ENCODE results near the gene LYPD6B.

LYPD6B gene

DNA sequence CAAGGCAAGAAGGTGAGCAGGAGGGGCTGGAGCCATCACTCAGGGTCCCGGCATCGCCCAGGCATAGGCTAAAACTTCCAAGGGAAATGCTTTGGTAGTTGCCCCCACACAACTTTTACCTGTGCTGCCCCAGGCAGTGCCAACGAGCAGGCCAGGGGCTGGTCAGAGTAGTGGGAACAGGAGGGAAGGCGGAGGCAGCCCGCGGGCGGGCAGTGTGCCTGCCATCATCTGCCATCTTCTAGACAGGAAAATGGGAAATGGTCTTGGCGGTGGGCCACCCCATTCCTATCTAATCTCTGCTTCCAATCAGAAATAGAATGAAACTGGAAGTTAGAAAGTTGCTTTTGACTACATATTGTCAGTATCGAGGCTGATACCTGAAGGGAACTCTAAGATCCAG is 26.0 kb upstream of the LYPD6B start:
- no peak for DNase-seq (ENCODE audit: low spot score)

DNA sequence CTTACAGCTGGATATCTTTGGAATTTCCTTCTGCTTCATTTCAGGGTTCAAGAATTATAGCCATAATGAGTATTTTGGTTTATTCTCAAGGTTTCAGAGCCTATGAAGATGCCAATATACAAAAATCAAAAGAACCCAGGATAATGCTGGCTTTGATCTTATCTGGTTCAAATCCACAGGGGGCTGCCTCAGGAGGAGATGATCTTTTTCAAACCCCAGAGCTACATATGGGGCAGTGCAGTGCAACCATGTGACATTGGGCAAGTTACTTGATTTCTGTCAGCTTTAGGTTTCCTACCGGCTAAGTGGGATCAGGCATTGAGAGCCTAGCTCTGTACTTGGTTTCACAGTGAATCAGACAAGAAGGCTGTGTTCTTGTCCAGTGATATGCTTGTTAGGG is 23.0 kb upstream of the LYPD6B start:
- no peak for DNase-seq (ENCODE audit: low spot score)

DNA sequence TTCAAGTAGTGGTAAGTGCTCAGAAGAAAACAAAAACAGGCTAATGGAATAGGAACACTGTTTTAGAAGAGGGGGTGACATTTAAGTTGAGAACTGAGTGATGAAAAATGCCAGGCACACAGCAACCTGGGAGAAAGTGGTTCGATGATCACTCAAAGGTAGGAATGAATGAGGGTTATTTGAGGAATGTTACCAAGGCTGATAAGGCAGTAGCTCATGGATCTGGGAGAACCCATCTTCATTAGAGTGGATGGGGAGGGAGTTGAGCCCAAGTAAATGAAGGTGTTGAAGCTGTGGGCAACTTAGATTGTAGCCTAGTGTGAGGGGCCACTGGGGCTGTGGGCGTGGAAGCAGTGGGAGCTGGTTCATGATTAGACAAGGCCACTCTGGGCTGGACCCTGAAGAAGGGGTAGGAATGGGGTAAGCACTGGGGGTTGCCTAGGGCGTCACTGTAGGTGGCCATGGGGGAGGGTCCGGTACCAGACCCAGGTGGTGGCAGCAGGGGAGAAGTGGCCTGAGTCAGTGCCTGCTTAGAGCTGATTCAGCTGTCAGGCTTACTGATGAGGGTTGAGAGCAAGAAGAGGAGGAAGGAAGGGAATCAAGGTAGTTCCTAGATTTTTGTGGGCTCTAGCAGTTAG is 22.5 kb upstream of the LYPD6B start:
- DNase-seq (ENCODE audit: low spot score) = no peak

DNA sequence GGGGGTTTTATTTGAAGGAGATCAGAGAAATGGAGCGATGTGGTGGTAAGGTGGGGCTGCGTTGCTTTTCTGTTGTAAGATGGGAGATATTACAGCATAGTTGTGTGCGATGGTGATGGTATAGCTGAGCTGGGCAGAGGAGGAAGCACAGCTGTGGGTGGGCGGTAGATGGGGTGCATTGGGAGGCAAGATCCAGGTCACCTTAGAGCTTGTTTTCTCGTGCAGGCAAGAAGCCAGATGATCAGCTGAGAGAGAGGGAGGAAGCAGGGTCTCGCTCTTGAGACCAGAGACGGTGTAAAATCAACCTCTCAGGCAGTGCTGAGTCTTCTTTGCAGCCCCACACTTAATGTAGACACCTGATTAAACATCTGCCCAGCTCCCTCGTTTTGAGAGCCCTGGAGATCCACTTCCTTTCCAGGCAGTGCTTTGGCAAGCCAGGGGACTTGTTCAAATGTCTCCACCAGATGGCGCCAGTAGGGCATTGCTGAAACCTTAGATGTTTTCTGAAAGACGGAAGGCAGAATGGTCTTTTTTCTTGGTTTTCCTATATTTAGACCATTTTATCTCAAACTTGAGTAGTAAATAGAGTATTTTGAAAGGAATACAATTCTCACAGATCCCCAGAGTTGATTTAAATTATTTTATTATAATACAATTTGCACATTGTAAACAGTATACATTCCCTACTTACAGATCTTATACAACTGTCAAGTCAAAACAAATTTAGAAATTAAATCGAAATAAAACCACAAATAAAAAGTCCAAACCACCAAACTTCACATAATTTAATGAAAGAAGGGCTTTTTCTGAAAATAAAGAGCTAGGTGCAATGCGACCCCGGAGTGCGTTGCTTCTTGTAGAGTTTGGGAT is 21.1 kb upstream of the LYPD6B start:
- DNase-seq (ENCODE audit: low spot score) = peak; percentile 84

DNA sequence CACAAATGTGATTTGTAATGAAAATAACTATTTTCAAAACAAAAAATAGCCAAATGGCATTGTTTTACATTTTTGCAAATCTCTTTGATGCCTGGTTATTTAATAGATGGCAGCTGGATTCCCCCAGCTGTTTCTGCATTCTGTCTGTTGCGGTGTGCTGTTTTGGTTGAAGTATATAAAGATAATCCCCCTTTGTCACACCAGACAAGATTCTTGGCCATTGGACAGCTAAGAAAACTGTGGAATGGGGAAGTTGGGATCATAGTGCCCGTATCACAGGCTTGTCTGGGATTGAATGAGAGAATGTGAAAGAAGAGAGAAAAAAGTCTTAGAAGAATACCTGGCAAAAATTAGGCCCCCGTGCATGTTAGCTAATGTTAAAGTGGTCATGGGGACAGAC is 19.5 kb upstream of the LYPD6B start:
- DNase-seq (ENCODE audit: low spot score) = no peak

DNA sequence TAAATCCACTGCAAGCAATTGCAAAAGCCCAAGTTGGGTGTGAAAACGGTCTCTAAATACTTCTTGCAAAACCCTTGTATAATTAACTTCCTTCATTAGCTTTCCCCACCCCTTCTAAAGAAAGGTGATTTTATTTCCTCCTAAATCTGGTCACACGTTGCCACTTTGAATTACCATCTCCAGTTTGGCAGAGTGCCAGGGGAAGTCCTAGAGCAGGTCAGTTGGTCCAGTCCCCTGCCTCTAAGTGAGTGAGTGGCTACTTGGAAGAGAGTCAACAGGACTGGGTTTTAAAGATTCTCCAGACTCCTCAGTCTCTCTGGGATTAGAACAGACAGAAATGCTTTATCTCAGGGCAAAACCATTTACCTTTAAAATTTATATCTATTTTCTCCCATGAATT is 18.7 kb upstream of the LYPD6B start:
- no peak for DNase-seq (ENCODE audit: low spot score)

DNA sequence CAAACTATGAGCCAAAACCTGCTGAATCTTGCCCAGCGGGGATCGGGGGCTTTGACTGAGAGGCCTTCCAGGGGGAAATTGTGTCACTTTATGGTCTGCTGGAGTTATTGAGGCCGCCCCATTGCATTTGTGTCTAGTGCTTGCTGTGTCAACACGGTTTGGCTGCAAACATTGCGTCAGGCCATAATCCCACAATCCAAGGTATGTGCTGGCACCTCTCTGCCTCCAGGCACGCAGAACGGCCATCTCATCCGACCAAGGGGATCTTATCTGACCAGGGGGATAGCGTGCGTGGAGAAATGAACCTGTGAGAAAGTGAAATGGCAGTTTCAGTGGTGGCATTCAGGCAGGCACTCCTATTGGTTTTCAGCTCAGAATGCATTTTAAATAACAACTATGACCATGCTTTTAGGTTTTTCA is 18.1 kb upstream of the LYPD6B start:
- no peak for DNase-seq (ENCODE audit: low spot score)

DNA sequence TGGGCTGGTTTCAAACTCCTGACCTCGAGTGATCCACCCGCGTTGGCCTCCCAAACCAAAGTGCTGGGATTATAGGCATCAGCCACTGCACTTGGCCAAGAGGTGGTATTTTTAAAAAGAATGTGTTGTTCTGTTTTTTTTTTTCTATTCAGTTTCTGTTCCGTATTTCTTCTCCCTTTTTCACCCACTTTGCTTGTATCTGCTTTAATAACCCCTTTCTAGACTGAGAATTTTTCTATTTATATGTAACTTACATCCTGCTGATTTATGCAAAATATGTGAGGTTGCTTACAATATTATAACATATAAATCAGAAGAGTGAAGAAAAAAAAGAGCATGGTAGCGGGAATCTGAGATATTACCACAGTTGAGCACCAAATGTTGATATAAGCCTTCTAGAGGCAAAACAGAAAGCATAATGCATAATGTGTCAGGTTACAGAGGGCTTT is 17.2 kb upstream of the LYPD6B start:
- DNase-seq (ENCODE audit: low spot score) = no peak

DNA sequence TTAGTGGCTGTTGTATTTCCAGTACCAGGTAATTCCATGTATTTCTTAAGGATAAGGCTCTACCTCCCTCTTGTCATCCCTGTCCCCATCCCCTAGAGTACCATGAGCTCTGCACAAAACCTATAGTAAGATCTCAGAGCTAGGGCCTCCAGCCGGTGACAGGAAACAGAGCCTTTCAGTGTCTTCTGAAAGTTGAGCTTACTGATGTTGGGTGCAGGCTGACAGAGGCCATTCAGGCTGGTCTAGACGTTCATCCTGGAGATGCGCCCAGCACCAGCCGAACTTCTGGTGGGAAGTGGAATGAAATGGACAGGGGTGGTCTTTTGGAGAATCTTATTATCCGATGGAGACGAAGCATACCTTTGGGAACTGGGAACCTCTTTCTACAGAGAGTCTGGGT is 16.7 kb upstream of the LYPD6B start:
- no peak for DNase-seq (ENCODE audit: low spot score)

DNA sequence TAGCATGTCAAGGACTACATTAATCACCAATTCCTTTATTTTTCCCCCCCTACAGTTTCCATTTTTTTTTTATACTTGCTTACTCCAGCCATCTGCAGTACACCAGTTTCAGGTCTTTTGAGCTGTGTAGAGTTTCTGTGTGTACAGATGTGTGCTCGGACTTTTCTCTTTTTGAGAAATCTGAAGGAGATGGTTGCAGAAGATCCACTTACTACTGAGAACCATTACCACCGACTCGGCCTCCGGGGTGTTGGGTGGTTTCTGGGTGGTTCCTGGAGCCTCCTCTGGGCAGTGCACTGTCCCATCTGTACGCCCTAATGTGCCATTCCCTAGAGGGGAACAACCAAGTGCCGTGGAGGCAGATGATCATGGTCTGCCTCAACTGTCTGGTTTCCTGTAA is 15.4 kb upstream of the LYPD6B start:
- DNase-seq (ENCODE audit: low spot score) = no peak

DNA sequence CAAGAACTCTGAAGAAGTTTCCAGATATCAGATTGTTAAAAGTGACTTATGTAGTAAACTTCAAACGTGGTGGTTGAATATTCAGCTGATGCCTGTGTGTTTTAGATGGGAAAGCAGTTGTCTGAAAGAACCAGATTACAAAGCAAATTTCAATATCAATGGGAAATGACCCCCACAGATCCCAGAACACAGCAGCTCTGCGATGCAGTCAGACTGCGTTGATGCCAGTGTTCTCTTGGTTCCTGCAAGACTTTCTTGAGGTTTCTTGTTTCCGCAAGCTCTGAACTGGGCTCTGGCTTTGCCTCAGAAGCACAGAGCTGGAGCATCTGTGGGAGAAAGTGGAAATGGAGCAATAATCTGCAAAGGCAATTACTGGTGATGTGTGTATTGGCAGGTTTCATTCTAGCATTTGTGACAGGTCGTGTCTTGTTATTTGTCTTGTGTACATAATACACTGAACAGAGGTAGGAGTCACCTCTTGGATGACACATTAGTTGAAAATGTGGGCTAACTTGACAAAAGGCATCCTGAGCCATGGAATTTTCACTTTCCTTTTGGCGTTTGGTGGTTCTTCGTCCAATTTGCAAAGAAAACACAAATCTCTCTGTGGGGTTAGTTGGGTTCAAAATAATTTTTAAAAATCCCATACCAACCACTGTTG is 10.8 kb upstream of the LYPD6B start:
- no peak for DNase-seq (ENCODE audit: low spot score)

DNA sequence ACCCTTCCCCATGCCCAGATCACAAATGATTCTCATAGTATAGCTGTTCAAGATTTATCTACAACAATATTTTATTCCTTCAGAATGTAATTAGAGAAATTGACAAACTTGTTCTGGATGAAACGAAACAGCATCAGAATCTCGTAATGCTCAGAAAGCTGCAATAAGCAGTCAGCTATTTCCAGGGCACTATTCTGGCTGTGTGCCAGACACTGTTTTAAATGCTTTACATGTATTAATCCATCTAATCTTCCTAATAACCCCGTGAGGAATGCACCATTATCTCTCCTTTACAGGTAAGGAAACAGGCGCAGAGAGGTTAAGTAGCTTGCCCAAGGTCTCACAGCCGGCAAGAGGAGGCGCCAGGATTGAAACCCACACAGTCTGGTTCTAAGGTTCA is 10.1 kb upstream of the LYPD6B start:
- no peak for DNase-seq (ENCODE audit: low spot score)

DNA sequence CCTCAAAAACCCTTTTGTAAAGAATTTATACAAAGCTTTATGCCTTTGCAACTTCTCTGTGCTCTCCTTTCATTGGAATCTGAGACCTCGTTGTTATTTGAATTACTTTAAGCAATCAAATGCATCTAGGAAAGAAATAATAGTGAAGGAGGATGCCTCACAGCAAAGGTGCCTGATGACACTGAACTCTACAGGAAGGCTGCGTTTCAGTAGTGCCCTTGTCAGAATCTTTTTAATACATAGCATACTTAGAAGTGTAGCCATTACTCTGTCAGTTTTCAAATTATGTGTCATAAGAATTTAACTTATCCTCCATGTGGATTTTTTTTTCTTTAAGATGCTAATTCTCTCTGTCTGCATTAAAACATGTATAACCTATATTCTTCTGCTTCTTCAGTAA is 9.6 kb upstream of the LYPD6B start:
- DNase-seq (ENCODE audit: low spot score) = no peak

DNA sequence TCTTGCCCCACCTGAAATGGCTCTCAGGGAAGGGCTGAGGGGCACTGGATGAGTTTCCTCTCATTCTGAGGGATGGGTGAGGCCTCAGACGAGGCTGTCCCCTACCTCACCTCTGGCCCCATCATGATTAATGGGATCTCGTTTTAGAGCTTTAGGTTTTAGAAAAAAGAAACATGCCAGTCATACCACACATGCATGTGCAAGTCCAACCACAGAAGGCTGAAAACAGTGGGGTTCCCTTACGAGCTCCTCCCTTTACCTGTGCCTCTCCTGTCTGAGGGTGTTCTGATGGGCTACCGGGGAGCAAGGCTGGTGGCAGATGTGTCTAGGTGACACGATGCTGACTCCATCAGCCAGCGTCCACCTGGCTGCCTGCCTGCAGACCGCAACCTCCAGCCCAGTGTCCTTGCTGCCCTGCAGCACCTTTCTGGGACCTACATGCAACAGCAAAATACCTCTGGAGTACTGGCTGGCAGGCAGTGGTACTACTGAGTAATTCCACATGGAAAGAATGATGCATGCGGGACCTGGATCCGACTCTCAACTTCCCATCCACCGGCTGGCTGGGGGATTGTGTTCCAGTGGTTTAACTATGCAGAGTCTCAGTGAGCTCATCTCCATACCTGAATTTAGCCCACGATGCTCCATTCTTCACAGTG is 9.1 kb upstream of the LYPD6B start:
- DNase-seq (ENCODE audit: low spot score) = no peak

DNA sequence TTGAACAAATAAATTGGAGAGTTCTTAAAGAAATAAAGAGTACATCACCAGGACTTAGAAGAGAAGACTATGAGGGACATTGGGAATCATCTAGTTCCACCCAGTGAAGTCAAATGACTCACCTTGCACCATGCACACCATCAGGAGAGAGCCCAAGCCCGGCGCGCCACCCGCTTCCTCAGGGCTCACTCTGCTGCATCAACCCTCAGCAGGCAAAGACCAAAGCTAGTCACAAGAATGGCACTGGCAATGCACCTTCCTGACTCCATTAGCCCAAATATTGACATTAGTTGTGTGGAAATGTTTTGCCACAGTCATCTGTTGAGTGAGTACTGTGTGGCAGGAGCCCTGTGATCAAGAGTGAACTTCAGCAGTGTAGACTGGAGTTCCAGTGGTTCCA is 7.1 kb upstream of the LYPD6B start:
- no peak for DNase-seq (ENCODE audit: low spot score)

DNA sequence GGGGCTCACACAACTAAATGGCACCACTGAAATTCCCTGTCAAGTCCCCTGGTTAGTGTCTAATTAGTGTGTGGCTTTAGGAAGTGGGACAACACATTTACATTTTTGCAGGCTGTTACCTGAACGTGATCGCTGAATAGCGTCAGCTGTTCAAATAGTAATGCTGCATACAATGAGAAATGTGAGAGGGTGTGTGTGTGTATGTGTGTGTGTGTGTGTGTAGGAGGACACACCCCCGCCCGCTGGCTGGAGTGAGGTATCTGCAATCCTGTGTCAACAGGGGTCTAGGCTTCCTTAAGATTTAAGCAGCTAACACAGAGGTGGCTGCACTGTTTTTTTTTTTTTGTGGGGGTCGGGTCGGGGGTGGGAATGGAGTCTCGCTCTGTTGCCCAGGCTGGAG is 4.8 kb upstream of the LYPD6B start:
- no peak for DNase-seq (ENCODE audit: low spot score)

DNA sequence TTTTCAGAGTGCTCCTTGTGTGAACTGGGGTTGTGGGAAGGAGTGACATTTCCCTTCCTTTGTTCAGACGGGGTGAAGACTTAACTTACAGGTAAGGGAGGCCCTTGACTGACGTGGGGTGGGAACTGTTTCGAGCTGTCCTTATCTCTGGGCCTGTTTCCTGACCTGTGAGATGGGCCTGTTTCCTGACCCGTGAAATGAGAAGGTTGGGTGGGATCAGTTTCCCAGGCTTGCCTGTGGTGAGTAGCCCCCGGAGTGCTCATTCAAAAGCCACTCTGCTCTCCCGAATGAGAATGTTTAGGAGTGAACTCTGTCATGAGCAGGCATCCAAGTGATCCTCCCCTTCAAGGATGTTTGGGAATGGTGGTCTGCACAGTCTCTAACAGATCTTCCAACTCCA is 4.1 kb upstream of the LYPD6B start:
- DNase-seq (ENCODE audit: low spot score) = no peak

DNA sequence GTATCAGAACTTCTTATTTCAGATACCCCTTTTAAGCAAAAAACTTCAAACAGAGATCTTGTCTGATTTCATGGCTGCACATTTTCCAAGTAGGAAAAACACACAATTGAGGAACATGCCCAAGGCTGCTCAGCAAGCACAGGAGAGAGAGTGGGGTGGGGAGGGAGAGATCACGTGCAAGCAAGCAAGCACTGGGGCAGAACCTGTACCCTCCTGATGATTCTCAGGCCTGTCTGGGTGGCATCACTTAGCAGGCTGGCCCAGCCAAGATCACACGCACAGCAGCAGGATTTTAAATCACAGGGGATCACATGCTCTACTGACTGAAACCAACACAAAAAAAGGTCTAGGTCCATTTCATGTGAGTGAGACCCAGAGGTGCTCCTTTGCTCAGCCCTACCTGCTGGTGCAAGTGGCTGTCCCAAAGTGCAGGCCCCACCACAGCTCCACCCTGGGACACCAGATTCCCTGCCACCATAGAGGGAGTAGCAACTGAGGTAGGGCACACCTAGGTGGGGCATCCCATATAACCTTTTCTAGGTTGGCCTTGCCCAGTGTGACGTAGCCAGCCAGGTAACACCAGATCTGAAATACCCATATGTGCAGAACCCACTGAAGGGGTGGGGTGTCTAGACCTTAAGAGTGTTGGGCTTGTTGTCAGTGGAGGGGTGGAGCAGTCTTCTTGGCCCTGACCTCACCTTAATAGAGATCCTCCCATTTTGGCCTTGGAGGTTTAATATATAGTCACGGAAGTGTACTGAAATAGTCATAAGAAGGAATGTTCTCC is 1.8 kb upstream of the LYPD6B start:
- DNase-seq (ENCODE audit: low spot score) = no peak

DNA sequence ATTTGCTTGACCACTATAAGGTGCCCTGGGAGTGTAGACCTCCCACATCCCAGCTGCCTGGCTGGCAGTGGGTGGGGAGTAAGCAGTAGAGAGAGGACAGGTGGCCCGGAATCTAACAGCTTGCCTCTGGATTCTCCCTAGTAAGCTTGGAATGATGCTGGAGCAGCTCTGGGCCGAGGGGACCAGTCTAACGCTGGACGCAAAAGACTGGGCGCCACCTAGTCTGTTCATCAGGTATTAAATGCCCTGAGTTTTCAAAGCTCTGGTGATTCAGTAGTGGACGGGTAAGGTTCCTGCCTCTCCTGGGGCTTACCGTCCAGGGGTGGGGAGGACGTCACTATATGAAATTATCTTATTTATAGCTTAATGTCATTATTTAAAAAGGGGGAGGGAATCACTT is 648 bp upstream of the LYPD6B start:
- DNase-seq (ENCODE audit: low spot score) = no peak

DNA sequence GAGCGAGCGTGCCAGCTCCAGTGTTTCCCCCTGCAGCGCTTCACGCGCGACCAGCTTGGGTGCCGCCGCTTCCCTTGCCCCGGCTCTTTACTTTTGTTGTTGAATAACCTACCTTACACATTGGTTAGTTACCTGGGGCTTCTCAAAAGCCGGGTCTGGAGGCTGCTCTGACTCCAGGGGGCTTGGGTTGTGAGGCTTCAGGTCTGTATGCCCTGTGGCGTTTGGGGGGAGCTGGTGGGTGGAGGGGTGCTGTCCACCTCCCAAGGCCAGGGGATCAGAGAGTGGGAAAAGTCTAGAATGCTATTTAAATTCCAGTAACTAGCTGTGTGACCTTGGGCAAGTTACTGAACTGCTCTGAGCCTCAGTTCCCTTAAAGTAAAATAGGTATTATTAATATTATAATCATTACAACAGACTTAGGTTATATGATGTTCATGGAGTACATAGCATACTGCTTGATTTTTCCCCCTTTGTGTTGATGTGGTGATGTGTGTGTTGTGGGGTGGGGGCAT is 770 bp downstream of the LYPD6B start:
- no peak for DNase-seq (ENCODE audit: low spot score)

DNA sequence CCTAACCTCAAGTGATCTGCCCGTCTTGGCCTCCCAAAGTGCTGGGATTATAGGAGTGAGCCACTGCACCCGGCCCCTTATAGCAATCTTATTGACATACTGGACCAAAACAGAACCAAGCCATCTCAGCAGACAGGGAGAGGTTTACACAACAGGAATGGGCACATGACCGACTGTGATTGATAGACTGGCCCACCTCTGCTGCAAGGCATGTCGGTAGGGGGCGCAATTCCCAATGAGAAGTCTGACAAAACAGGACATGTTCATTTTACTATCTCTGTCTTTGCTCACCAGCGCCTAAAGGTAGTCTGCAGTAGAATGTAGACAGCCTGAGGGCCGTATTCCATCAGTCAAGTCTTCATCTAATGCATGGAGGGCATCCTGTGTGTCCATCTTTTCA is 2.0 kb downstream of the LYPD6B start:
- no peak for DNase-seq (ENCODE audit: low spot score)

DNA sequence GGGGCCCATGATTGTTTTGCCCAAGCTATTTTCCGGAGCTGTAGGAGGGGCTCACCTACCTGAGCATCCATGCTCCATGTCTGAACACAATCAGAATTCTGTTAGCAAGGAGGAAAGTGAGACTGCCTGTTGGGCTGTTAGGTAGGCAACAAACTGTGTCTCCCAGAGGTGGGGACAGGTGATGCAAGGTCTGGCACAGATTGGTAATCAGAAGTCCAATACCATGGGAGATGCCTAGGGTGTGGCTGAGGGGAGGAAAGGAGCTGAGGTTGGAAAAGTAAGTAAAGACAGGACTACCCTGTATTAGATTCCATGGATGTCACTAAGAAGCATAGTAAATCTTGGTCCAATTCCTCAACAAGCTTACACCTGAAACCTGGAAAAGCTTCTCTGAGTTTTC is 3.0 kb downstream of the LYPD6B start:
- no peak for DNase-seq (ENCODE audit: low spot score)

Measured in AG20443 (cell line).